Stimulated activated CD8-positive, alpha-beta memory T cell treated with anti-CD3 and anti-CD28 coated beads, Interleukin-15, amount 100 ng/mL, for 4 hours (primary cell): Measurements from ENCODE around the gene TNFSF9.
"Not testable (repeated sequence)": the region's sequence is repeated elsewhere in the genome, so short reads cannot be mapped to it uniquely, and the experiment has no call there.

ENCODE experiments used
- DNase-seq, 2 donors: peaks; one replicate each; pipeline ENCODE4 v3.0.0-alpha.2; 2020; ENCODE audit warnings: low read depth in 2 of 2

Gene TNFSF9

GRCh38 chr19:6508028-6508771 is 22.6 kb upstream of the TNFSF9 start:
- DNase-seq: not testable (repeated sequence)

GRCh38 chr19:6509118-6509971 is 21.5 kb upstream of the TNFSF9 start:
- DNase-seq: no peak

- no peak for DNase-seq
Observed at GRCh38 chr19:6510618-6511017, 20.2 kb upstream of the TNFSF9 start.

GRCh38 chr19:6514089-6514488 is 16.7 kb upstream of the TNFSF9 start:
- no peak for DNase-seq

- DNase-seq: no peak
Observed at GRCh38 chr19:6514926-6515544, 15.8 kb upstream of the TNFSF9 start.

- peak; percentile 34 to 37 for DNase-seq
Observed at GRCh38 chr19:6516018-6516658, 14.7 kb upstream of the TNFSF9 start.

- peak; percentile 73 to 81 for DNase-seq
Observed at GRCh38 chr19:6516659-6517291, 14.1 kb upstream of the TNFSF9 start.

- no peak for DNase-seq
Observed at GRCh38 chr19:6518145-6518911, 12.5 kb upstream of the TNFSF9 start.

GRCh38 chr19:6519289-6519688 is 11.5 kb upstream of the TNFSF9 start:
- no peak for DNase-seq

- peak; percentile 56 to 62 for DNase-seq
Observed at GRCh38 chr19:6521718-6522646, 8.8 kb upstream of the TNFSF9 start.

GRCh38 chr19:6522712-6523111 is 8.1 kb upstream of the TNFSF9 start:
- no peak for DNase-seq

GRCh38 chr19:6524311-6524710 is 6.5 kb upstream of the TNFSF9 start:
- DNase-seq: no peak

GRCh38 chr19:6527893-6528543 is 2.8 kb upstream of the TNFSF9 start:
- no peak for DNase-seq

- no peak for DNase-seq
Observed at GRCh38 chr19:6528544-6529121, 2.2 kb upstream of the TNFSF9 start.

GRCh38 chr19:6529351-6529750 is 1.5 kb upstream of the TNFSF9 start:
- DNase-seq: no peak

- DNase-seq: no peak
Observed at GRCh38 chr19:6529937-6530385, 865 bp upstream of the TNFSF9 start.

- no peak for DNase-seq
Observed at GRCh38 chr19:6531163-6531955, 533 bp downstream of the TNFSF9 start.

GRCh38 chr19:6531956-6532243 is 1.1 kb downstream of the TNFSF9 start:
- DNase-seq: no peak
